ENCODE results near the gene AXIN2.

AXIN2 gene

GRCh38 chr17:65541453-65541852 lies 20.0 kb downstream of the AXIN2 start:
- no peak for TF ChIP-seq CTCF (IDR thresholded peaks at IDR 0.05)
- no peaks in the 10 kb centered on the region for H3K4me1 ChIP-seq (ENCODE audit: control insufficient read depth in 1 of 2, insufficient read depth in 1 of 2, low read depth in 1 of 2, low read length in 1 of 2)

GRCh38 chr17:65539630-65540266 lies 21.7 kb downstream of the AXIN2 start:
- no peak overlapping the region for H3K27ac ChIP-seq
- no peak for TF ChIP-seq CTCF (IDR thresholded peaks at IDR 0.05)
- no peaks in the 10 kb centered on the region for H3K4me1 ChIP-seq (ENCODE audit: control insufficient read depth in 1 of 2, insufficient read depth in 1 of 2, low read depth in 1 of 2, low read length in 1 of 2)
- no peak overlapping the region for H3K4me3 ChIP-seq (ENCODE audit: low read depth in 1 of 2, low read length in 1 of 2)
- no peaks in the 10 kb centered on the region for H3K9me3 ChIP-seq
- H3K36me3 ChIP-seq: no peaks in the 10 kb centered on the region
- peaks cover 4% of the 10 kb centered on the region for H3K27me3 ChIP-seq

More at GRCh38 chr17:65541453-65541852, 20.0 kb downstream of the AXIN2 start:
- Histone ChIP-seq H3K27ac (no peak overlapping the region), H3K36me3 (no peaks in the 10 kb centered on the region), H3K9me3 (no peaks in the 10 kb centered on the region), H3K4me3 (ENCODE audit: low read depth in 1 of 2, low read length in 1 of 2) (no peak overlapping the region), H3K27me3 (peaks cover 4% of the 10 kb centered on the region)

- Histone ChIP-seq H3K9me3 (no peaks in the 10 kb centered on the region), H3K4me1 (ENCODE audit: control insufficient read depth in 1 of 2, insufficient read depth in 1 of 2, low read depth in 1 of 2, low read length in 1 of 2) (no peaks in the 10 kb centered on the region)
- no peak for TF ChIP-seq CTCF (IDR thresholded peaks at IDR 0.05)
Observed at GRCh38 chr17:65538675-65539529, 22.5 kb downstream of the AXIN2 start.

GRCh38 chr17:65537845-65538674 lies 23.4 kb downstream of the AXIN2 start:
- Histone ChIP-seq H3K9me3 (no peaks in the 10 kb centered on the region), H3K36me3 (no peaks in the 10 kb centered on the region), H3K27ac (no peak overlapping the region), H3K4me3 (ENCODE audit: low read depth in 1 of 2, low read length in 1 of 2) (no peak overlapping the region), H3K4me1 (ENCODE audit: control insufficient read depth in 1 of 2, insufficient read depth in 1 of 2, low read depth in 1 of 2, low read length in 1 of 2) (no peaks in the 10 kb centered on the region), H3K27me3 (peaks cover 4% of the 10 kb centered on the region)
- no peak for TF ChIP-seq CTCF (IDR thresholded peaks at IDR 0.05)

More at GRCh38 chr17:65538675-65539529, 22.5 kb downstream of the AXIN2 start:
- Histone ChIP-seq H3K36me3 (no peaks in the 10 kb centered on the region), H3K27ac (no peak overlapping the region), H3K4me3 (ENCODE audit: low read depth in 1 of 2, low read length in 1 of 2) (no peak overlapping the region), H3K27me3 (peaks cover 4% of the 10 kb centered on the region)

GRCh38 chr17:65537343-65537844 lies 24.1 kb downstream of the AXIN2 start:
- H3K36me3 ChIP-seq: no peaks in the 10 kb centered on the region
- no peak overlapping the region for H3K4me3 ChIP-seq (ENCODE audit: low read depth in 1 of 2, low read length in 1 of 2)
- no peaks in the 10 kb centered on the region for H3K4me1 ChIP-seq (ENCODE audit: control insufficient read depth in 1 of 2, insufficient read depth in 1 of 2, low read depth in 1 of 2, low read length in 1 of 2)
- H3K9me3 ChIP-seq: no peaks in the 10 kb centered on the region
- TF ChIP-seq CTCF (IDR thresholded peaks at IDR 0.05): no peak
- H3K27me3 ChIP-seq: peaks cover 4% of the 10 kb centered on the region
- H3K27ac ChIP-seq: no peak overlapping the region
